D721Med (cell line): ENCODE data around the gene NEURL4.
A peak's percentile ranks its signal among the peaks of the same experiment; 100 is the strongest.
"Not testable (repeated sequence)": the region's sequence is repeated elsewhere in the genome, so short reads cannot be mapped to it uniquely, and the experiment has no call there.

Experiments
- DNase-seq: peaks from one replicate; pipeline ENCODE4 v3.0.0; 2011; ENCODE audit warnings: low spot score; ENCODE audit not compliant: insufficient read length
- FAIRE-seq: peaks from 2 replicates; lab custom pipeline; 2011; peaks lifted over from hg19 to GRCh38; lab: Jason Lieb, UNC
- TF ChIP-seq, protein P1 (sequence below): IDR thresholded peaks from 2 replicates; pipeline ENCODE4 v1.5.1; 2012; ENCODE audit warnings: mild to moderate bottlenecking, control low read depth; ENCODE audit not compliant: insufficient read depth; ENCODE audit errors: missing control alignments

The NEURL4 gene

DNA sequence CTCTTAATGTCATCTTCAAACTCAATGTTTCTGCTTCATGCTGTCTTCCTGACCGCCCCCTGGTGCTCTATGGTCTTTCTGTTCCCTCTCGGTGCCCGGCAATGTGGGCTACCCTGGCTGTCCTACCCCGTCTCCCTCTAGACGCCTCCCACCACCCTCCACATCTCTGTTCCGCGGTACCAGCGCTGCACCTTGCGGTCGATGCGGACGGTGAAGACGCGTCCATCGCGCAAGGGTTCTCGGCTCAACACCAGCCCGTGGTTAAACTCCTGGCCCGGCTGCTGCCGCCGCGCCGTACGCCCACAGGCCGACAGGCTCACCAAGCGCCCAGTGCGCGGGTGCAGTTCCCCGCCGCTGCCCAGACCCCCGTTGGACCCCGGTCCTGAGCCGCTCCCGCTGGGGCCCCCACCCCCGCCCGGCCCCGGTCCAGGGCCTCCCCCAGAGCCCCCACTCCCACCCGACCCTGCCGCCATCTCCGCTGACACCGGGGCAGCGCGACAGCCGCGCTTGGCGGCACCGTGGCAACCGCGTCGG lies at the start of gene NEURL4:
TSS of gene NEURL4 (minus strand) at position 496 of the 534 bp plus-strand sequence. CDS start at position 473, 23 bp downstream.
- no peak for FAIRE-seq
- TF ChIP-seq, protein P1, sequence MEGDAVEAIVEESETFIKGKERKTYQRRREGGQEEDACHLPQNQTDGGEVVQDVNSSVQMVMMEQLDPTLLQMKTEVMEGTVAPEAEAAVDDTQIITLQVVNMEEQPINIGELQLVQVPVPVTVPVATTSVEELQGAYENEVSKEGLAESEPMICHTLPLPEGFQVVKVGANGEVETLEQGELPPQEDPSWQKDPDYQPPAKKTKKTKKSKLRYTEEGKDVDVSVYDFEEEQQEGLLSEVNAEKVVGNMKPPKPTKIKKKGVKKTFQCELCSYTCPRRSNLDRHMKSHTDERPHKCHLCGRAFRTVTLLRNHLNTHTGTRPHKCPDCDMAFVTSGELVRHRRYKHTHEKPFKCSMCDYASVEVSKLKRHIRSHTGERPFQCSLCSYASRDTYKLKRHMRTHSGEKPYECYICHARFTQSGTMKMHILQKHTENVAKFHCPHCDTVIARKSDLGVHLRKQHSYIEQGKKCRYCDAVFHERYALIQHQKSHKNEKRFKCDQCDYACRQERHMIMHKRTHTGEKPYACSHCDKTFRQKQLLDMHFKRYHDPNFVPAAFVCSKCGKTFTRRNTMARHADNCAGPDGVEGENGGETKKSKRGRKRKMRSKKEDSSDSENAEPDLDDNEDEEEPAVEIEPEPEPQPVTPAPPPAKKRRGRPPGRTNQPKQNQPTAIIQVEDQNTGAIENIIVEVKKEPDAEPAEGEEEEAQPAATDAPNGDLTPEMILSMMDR, result no peak
- no peak for DNase-seq

DNA sequence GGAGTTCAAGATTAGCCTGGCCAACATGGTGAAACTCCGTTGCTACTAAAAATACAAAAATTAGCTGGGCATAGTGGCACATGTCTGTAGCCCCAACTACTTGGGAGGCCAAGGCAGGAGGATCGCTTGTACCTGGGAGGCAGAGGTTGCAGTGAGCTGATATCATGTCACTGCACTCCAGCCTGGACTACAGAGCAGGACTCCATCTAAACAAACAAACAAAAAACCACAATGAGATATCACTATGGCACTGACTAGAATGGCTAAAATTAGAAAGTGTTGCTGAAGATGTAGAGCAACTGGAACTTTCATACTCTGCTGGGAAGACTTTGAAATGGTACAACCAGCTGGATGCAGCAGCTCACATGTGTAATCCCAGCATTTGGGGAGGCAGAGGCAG lies 45.2 kb upstream of the NEURL4 start:
- TF ChIP-seq, protein P1, result no peak
- DNase-seq (no peak), FAIRE-seq (no peak)

DNA sequence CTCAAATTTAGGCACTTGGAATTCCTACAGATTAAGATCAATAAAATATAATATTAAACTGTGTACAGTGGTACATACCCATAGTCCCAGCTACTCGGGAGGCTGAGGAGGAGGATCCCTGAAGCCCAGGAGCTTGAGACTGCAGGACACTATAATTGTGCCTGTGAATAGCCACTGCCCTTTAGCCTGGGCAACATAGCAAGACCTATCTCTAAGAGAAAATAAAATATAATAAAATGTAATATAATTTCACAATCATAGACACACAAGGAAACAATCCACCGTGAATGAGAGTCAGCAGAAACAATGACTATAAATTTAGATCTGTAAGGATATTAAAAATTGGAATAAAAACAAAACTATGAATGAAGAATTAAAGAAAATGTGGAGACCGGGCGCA lies 41.7 kb upstream of the NEURL4 start:
- TF ChIP-seq, protein P1, result no peak
- DNase-seq, result no peak
- FAIRE-seq, result no peak

DNA sequence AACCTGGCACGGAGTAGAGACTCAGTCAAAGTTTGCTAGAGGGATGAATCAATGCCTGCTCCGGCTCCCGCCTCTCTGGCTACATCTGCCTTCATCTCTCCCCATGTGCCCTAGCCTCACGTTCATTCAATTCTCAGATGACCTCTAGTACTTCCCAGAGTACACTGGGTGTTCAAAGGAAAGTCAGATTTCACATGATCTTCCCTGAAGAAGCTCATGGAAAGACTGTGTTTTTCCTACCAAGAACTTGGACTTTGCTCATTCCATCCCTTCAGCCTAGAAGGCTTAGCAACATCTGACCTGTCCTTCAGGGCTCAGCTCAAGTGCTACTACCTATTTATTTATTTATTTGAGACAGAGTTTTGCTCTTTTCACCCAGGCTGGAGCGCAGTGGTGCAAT lies 40.7 kb upstream of the NEURL4 start:
- TF ChIP-seq, protein P1, result no peak
- FAIRE-seq (no peak), DNase-seq (no peak)

DNA sequence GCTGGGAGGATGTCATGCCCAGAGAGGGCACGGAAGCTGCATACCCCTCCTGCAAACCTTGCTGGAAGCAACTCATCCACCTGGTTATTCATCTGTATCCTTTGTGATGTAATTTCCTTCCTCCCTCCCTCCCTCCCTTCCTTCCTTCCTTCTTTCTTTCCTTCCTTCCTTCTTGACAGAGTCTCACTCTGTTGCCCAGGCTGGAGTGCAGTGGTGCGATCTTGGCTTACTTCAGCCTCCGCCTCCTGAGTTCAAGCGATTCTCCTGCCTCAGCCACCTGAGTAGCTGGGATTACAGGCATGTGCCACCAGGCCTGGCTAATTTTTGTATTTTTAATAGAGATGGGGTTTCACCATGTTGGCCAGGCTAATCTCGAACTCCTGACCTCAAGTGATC lies 39.5 kb upstream of the NEURL4 start:
- not testable (repeated sequence) for DNase-seq, FAIRE-seq

DNA sequence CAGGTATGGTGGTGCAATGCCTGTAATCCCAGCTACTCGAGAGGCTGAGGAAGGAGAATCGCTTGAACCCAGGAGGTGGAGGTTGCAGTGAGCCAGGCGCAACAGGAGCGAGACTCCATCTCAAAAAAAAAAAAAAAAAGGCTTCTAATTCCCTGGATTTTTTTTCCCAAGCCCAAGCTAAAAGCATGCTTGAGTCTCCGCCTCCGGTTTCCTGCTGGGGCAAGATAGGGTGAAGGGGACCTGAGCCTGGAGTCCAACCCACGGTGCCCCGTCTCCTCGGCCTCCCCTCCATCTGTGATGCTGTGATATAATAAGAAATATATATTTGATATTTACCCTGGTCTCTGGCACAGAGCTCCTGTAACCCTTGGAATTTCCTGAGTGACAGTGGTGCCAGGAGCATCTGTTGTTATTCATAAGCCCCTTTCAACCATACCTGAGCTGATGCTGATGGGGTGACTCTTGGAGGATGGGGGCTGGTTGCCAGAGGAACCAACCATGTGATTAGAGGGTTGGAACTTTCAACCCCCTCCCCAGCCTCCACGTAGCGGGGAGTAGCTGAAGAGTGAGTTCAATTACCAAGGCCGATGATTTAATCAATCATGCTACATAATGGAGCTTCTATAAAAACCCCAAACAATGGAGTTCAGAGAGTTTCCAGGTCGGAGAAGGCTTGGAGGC lies 38.9 kb upstream of the NEURL4 start:
- TF ChIP-seq, protein P1, result no peak
- DNase-seq, result no peak
- no peak for FAIRE-seq

DNA sequence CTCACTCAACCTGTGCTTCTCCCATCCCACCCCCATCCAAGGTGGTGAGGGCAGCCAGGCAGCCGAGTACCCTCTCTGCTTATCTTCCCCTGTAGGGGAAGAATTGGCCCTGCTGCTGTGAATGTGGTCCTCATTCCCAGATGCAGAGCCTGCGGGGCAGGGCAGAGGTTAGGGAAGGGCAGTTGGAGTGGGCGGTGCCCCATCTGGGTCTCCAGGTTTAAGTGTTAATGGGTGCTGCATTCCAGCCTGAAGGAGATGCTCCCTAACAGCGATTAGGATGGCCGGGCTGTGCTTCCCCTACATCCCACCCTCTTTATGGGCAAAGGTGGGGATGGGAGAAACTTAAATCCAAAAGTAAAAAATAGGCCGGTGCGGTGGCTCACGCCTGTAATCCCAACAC lies 37.9 kb upstream of the NEURL4 start:
- DNase-seq (no peak), FAIRE-seq (no peak)
- TF ChIP-seq, protein P1, result no peak

DNA sequence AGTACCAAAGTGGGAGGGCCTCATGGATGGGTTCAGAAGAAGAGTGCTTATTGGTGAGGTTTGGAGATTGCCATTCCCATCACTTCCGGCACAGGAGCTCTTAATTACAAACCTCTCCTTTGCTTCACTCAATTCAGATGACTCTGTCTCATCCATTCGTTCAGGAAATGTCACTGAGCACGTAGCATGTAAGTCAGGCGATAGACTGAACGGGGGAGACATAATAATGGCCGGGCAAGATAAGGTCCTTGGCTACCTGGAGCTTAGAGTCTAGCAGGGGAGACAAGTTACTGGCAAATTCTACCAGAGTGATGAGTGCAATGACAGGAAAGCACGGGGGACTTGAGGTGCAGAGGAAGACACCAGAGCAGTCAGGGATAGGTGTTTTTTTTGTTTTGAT lies 36.8 kb upstream of the NEURL4 start:
- FAIRE-seq, result peak; percentile 70
- not testable (repeated sequence) for DNase-seq
